Esophagus squamous epithelium (tissue), 4 donors: Measurements from ENCODE around the gene DHX32.

Experiments used
- CTCF ChIP-seq, 6 experiments: fragments of 450-650 bp in 4 of 6; fragments of 200-600 bp in 2 of 6; sonication (generic) in 2 of 6; IDR thresholded peaks; one replicate each; pipeline ENCODE4 v1.5.1; 2016 to 2019; ENCODE audit warnings: antibody characterized with exemption in 6 of 6, mild to moderate bottlenecking in 4 of 6, moderate library complexity in 4 of 6
- POLR2A ChIP-seq, 4 donors: fragments of 450-650 bp; IDR thresholded peaks; one replicate each; pipeline ENCODE4 v1.6.1; 2017; ENCODE audit warnings: antibody characterized with exemption in 4 of 4, mild to moderate bottlenecking in 4 of 4, moderate library complexity in 3 of 4

GRCh38 chr10:125871338-125871737 is 9.8 kb downstream of the DHX32 start:
- no peak for TF ChIP-seq CTCF (IDR thresholded peaks at IDR 0.05)
- TF ChIP-seq POLR2A (IDR thresholded peaks at IDR 0.05), result no peak
